Skeletal muscle tissue (tissue), 4 donors: ENCODE results near the gene ZNF750. TPM values are rescaled to one million over a fixed set of nuclear protein-coding genes. Genes with fewer than 3 reads are reported as not detected.

Experiments used
- H3K27ac ChIP-seq: one replicate; pipeline ENCODE4 v1.7.0; 2013; ENCODE audit warnings: mild to moderate bottlenecking, low read depth, low read length, inconsistent platforms
- H3K27me3 ChIP-seq, 3 donors: one replicate each; pipeline ENCODE4 v1.7.0; 2013; ENCODE audit warnings: low read length in 3 of 3; ENCODE audit not compliant: control insufficient read depth in 3 of 3, insufficient read depth in 3 of 3
- H3K36me3 ChIP-seq, 3 donors: one replicate each; pipeline ENCODE4 v1.7.0; 2013; ENCODE audit warnings: low read length in 3 of 3; ENCODE audit not compliant: control insufficient read depth in 3 of 3, insufficient read depth in 3 of 3
- H3K4me1 ChIP-seq, 3 donors: one replicate each; pipeline ENCODE4 v1.7.0; 2013; ENCODE audit warnings: low read length in 3 of 3, mild to moderate bottlenecking in 3 of 3; ENCODE audit not compliant: control insufficient read depth in 3 of 3, insufficient read depth in 3 of 3
- H3K4me3 ChIP-seq, 3 donors: one replicate each; pipeline ENCODE4 v1.7.0; 2013; ENCODE audit warnings: low read length in 3 of 3
- H3K9ac ChIP-seq, 3 donors: one replicate each; pipeline ENCODE4 v1.7.0; 2013; ENCODE audit warnings: low read length in 3 of 3, mild to moderate bottlenecking in 3 of 3, moderate library complexity in 2 of 3, low read depth in 1 of 3
- H3K9me3 ChIP-seq, 3 donors: one replicate each; pipeline ENCODE4 v1.7.0; 2013; ENCODE audit warnings: low read length in 3 of 3; ENCODE audit not compliant: control insufficient read depth in 3 of 3
- total RNA-seq: library from RNA; depleted of rRNA; stranded (reverse); fragments of >200 nt; gene quantifications from one replicate; pipeline ENCODE4 v1.2.3, GENCODE V29; 2014
- donor health status: Osteomylitis.

ZNF750 gene
- total RNA-seq, 1 donor from 2014 or later = not detected

DNA sequence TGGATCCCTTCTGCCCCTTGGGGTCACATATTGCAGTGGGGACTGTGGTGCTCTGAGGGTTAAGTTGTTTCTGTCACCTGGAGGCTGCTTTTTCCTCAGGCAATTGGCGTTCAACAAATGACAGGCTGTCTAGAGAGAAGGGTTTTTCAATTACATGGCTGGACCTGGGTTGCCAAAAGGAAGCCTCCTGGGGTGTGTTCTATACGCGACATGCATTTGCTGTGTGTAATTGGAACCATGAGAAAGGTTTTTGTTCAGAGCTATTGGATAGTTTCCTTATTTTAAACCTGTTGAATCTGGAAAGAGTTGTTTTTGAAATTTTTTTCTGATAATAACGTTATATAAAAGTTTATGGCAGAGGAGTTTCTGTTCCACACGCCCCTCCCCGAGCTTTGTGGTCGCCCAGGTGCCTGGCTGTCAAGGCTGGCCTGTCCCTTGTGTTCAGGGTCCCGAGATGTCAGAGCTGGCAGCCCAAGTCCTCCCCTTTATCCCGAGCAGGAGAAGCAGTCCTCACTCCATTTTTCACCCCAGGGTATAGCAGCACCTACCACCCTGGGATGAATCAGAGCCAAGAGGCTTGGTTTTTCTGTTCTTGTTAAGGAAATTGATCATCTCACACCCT lies 26.1 kb upstream of the ZNF750 start:
- H3K4me3 ChIP-seq = no peak overlapping the region
- H3K4me1 ChIP-seq = peaks cover 18 to 42% (median 35%) of the 10 kb centered on the region in 3 donors
- peak overlapping the region; percentile 61 for H3K27ac ChIP-seq
- H3K9me3 ChIP-seq = no peaks in the 10 kb centered on the region
- H3K36me3 ChIP-seq = peaks cover 8 to 10% (median 10%) of the 10 kb centered on the region in 3 donors
- H3K9ac ChIP-seq = peak overlapping the region in 1 of 3 donors; percentile 45
- no peaks in the 10 kb centered on the region for H3K27me3 ChIP-seq

DNA sequence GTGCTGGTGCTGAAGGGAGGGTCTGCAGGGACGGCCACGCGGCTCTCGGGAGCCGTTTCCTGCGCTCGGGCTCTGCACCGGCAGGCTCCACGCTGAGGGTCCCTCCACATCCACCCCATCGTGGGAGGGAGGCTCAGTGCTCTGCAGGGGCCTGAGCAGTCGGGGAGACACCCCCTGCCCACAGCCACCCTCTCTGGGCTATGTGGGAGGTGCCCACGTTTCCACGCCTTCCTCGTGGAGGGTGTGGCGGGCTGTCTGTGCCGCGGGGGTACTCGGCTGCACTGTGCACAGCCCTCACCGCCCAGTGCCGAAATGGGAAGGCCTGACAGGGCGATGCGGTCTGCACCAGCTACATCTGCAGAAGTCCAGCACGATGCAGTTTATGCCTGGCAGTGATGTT lies 25.5 kb upstream of the ZNF750 start:
- Histone ChIP-seq H3K27ac (no peak overlapping the region), H3K9ac (peak overlapping the region in 1 of 3 donors; percentile 8), H3K27me3 (no peaks in the 10 kb centered on the region), H3K9me3 (no peaks in the 10 kb centered on the region), H3K4me3 (no peak overlapping the region), H3K4me1 (peaks cover 20 to 36% (median 32%) of the 10 kb centered on the region in 3 donors), H3K36me3 (peaks cover 2 to 4% (median 4%) of the 10 kb centered on the region in 3 donors)

DNA sequence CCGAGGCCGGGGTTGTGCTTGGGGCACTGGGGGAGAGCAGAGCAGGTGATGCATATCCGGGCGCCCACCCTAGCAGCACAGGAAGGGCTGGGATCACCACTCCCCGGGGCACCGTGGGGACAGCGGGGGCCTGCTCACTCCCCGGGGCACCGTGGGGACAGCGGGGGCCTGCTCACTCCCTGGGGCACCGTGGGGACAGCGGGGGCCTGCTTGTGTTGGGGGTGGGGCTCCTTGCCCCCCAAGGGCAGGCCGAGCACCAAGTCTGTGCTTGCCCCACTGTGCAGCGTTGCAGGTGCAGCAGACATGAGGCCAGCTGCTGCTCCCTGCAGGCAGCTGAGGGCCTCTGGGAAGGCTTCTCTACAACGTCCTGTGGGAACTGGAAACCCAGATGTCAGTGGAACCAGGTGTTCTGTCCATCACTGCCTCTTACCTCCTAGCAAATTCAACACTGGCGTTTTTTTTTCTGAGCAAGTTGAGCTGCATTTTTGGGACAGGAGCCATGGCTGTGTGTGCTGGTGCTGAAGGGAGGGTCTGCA lies 25.0 kb upstream of the ZNF750 start:
- peaks cover 0 to 2% (median 0%) of the 10 kb centered on the region in 3 donors for H3K36me3 ChIP-seq
- H3K4me3 ChIP-seq = no peak overlapping the region
- H3K27ac ChIP-seq = peak overlapping the region; percentile 36
- H3K27me3 ChIP-seq = no peaks in the 10 kb centered on the region
- peak overlapping the region in 1 of 3 donors; percentile 45 for H3K9ac ChIP-seq
- H3K9me3 ChIP-seq = no peaks in the 10 kb centered on the region
- peaks cover 25 to 39% (median 37%) of the 10 kb centered on the region in 3 donors for H3K4me1 ChIP-seq

DNA sequence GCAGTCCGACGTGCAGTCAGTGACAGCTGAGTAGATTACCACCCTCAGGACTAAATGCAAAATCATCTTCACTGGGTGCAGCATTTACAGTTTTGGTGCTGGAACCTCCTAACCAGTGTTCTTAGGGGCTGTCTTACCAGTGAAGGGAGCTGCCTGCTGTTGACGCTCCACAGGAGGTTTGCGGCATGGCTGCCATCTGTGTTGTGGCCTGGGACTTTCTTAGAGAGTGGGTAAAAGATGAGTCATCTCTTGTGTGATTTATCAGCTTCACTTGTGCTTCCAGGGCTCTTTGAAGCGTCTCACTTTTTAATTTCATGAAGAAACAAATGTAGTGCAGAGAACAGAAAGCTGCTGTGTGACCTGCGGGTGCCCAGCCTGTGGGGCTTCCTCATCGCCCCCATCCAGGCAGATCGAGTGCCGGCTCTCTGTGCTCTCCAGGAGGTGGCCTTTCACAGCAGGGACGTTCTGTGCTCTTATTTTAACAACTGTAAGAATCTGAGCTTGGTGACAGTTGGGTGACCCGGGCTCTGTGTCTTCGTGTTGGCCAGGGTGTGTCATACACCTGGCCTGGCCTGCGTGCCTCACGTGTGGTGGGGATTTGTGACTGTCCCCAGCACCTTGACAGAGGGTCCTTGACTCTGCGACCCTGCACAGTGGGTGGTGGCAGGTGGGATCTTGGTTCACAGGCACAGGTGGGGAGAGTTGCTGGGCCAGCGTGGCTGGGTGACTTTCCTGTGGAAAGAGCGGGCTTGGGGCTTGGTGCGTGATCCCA lies 24.3 kb upstream of the ZNF750 start:
- Histone ChIP-seq H3K9me3 (no peaks in the 10 kb centered on the region), H3K4me3 (no peak overlapping the region), H3K27ac (peak overlapping the region; percentile 36), H3K9ac (peak overlapping the region in 1 of 3 donors; percentile 45), H3K27me3 (no peaks in the 10 kb centered on the region), H3K36me3 (peaks cover 0 to 2% (median 0%) of the 10 kb centered on the region in 3 donors), H3K4me1 (peaks cover 31 to 45% (median 43%) of the 10 kb centered on the region in 3 donors)

DNA sequence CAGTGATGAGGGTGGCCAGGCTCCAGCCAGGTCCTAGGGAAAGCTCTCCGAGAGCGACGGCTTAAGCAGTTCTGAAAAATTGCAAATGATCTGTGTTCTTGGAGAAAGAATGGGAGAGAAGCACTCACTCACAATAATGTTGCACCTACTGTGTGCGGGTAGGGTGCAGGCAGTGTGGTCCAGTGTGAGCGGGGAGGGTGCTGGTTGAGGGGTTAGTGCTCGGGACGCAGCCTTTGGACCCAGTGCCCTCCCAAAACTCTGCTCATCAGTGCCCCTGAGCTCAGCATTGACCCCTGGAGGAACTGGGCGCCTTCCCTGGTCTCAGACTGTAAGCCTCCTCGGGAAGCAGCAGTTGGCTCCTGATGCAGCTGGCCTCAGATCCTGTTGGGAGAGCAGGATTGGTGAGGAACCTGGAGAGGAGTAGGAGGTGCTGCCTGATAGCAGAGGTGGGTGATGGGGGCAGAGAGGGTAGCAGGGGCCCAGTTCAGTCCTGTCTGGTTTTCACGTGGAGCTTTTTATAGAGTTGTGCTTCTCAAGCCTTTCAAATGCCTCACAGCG lies 23.6 kb upstream of the ZNF750 start:
- no peaks in the 10 kb centered on the region for H3K27me3 ChIP-seq
- H3K9me3 ChIP-seq = no peaks in the 10 kb centered on the region
- peaks cover 0 to 2% (median 0%) of the 10 kb centered on the region in 3 donors for H3K36me3 ChIP-seq
- H3K9ac ChIP-seq = no peak overlapping the region
- no peak overlapping the region for H3K27ac ChIP-seq
- H3K4me3 ChIP-seq = no peak overlapping the region
- H3K4me1 ChIP-seq = peaks cover 31 to 48% (median 45%) of the 10 kb centered on the region in 3 donors

DNA sequence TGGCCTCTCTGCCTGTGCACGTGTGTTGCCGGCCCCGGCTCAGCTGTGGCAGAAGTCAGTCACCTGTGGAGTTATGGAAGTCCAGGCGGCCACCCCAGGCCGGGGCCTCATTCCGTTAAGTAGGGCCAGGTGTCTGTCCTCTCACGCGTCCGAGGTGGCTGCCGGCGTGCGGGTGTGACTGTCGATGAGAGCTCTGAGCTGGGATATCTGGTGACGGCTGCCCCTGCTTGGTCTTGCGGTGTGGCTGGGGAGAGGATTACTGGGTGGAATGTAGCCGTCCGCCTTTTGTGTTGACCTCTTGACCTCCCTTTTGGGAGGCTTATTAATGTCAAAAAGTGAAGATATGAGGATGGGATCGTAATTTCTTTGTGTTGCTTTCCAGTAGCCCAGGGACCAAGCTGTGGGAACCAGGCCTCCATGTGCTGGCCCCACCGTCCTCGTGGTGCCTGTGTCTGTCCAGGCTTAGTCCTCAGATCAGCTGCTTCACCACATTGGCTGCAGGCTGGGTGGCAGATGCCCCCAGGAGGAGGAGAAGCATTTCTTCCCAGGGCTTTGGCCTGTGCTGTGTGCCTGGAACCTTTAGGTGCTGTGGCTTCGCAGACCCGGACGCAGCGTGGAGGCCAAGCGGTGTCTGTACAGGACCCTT lies 23.0 kb upstream of the ZNF750 start:
- H3K4me3 ChIP-seq = no peak overlapping the region
- H3K27me3 ChIP-seq = no peaks in the 10 kb centered on the region

DNA sequence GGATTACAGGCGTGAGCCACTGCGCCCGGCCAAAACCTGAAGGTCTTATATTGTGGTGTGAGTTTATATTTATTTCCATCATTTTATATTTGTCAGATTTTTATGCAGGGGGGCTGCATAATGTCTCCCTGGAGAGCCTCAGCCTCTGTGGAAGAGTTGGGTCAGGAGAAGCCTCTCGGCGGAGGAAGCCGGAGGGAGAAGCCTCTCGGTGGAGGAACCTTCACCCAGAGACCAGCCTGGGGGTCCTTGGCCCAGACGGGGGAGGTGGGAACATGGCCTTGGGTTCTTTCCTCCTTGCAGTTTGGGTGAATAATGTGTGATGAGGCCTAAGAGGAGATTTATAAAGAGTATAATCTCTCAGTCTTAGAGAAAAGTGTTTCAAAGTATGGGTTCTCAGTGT lies 22.4 kb upstream of the ZNF750 start:
- Histone ChIP-seq H3K4me3 (no peak overlapping the region), H3K36me3 (peaks cover 0 to 2% (median 0%) of the 10 kb centered on the region in 3 donors), H3K27me3 (no peaks in the 10 kb centered on the region), H3K27ac (no peak overlapping the region), H3K9me3 (no peaks in the 10 kb centered on the region), H3K4me1 (peaks cover 31 to 47% (median 43%) of the 10 kb centered on the region in 3 donors), H3K9ac (no peak overlapping the region)

More for the DNA sequence above, 23.0 kb upstream of the ZNF750 start:
- H3K36me3 ChIP-seq = peaks cover 0 to 2% (median 0%) of the 10 kb centered on the region in 3 donors
- H3K27ac ChIP-seq = no peak overlapping the region
- H3K4me1 ChIP-seq = peaks cover 31 to 48% (median 45%) of the 10 kb centered on the region in 3 donors
- no peaks in the 10 kb centered on the region for H3K9me3 ChIP-seq
- H3K9ac ChIP-seq = peak overlapping the region in 1 of 3 donors; percentile 8

DNA sequence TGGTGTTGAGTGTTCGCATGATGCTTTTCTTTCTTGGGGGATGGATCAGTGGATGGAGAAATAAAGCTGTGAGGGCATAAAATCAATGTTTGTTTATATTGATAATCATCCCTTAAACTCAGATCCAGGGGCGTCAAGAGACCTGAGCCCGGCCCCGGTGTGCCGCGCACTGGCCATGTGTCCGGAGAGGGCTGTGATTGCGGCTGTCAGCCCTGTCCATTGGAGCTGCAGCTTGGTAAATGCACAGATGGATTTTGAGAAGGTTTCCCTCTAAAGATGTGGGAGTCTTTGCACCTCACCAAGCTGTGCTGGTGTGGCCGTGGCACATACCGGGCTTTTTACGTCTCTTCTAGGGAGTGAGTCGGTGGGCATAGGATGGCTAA lies 21.6 kb upstream of the ZNF750 start:
- Histone ChIP-seq H3K27ac (no peak overlapping the region), H3K4me1 (peaks cover 24 to 39% (median 35%) of the 10 kb centered on the region in 3 donors), H3K36me3 (peaks cover 0 to 1% (median 0%) of the 10 kb centered on the region in 3 donors), H3K4me3 (no peak overlapping the region), H3K9me3 (no peaks in the 10 kb centered on the region), H3K9ac (no peak overlapping the region), H3K27me3 (no peaks in the 10 kb centered on the region)

DNA sequence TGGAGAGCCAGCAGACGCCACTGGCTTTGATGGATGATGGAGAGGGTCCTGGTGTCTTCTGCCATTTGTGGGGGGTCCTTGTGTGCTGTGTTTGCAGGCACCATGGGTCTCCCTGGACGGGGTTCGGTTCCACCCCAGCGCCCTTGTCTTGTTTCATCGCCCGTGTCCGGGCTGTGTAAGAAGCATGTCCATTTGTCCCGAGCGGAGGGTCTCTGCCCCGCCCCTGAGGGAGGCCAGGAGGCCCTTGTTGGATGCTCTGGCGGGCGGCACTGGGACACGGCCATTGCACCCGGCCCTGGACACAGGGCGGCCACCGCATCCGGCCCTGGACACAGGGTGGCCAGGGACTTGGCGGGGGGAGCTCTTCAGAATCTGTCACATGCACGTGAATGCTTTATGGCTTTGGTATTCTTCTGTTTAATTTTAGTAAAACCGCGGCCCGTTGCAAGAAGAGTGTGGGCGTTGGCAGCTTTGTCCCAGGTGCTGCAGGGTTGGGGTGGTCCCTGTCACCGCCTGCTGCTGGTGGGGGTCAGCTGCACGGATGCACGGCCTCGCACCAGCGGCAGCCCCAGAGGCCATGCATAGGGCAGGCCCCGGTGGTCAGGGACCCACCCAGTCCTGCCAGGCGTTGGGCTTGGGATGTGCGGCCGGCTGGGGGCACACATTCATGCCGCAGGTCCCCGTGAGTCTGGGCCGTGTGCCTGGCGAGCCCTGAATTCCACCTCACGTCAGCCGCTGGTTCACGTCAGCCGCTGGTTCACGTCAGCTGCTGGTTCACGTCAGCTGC lies 21.0 kb upstream of the ZNF750 start:
- Histone ChIP-seq H3K9me3 (no peaks in the 10 kb centered on the region), H3K36me3 (no peaks in the 10 kb centered on the region), H3K27ac (no peak overlapping the region), H3K27me3 (no peaks in the 10 kb centered on the region), H3K4me1 (peaks cover 23 to 36% (median 32%) of the 10 kb centered on the region in 3 donors), H3K4me3 (no peak overlapping the region), H3K9ac (no peak overlapping the region)
